ENCODE data around the gene NRP1.

- TF ChIP-seq CTCF (IDR thresholded peaks at IDR 0.05) = no peak
- no peak for TF ChIP-seq ETV6 (CRISPR knock-in tag; IDR thresholded peaks at IDR 0.05)
- TF ChIP-seq, protein P1, sequence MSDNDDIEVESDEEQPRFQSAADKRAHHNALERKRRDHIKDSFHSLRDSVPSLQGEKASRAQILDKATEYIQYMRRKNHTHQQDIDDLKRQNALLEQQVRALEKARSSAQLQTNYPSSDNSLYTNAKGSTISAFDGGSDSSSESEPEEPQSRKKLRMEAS (CRISPR knock-in tag; IDR thresholded peaks at IDR 0.05) = no peak
Observed at GRCh38 chr10:33256458-33256857, 78.0 kb downstream of the NRP1 start.

All from WTC11 (cell line).